NCI-H1694 treated with DMSO at 0.1 percent for 48 hours (cell line): ENCODE data around the gene KRTAP12-3.
"Not testable (repeated sequence)": the region's sequence is repeated elsewhere in the genome, so short reads cannot be mapped to it uniquely, and the experiment has no call there.

Experiments
- DNase-seq: peaks from one replicate; lab custom pipeline; 2025; lab: John Stamatoyannopoulos, UW

Gene KRTAP12-3

GRCh38 chr21:44627181-44627822 lies 30.4 kb upstream of the KRTAP12-3 start:
- DNase-seq = not testable (repeated sequence)

DNA sequence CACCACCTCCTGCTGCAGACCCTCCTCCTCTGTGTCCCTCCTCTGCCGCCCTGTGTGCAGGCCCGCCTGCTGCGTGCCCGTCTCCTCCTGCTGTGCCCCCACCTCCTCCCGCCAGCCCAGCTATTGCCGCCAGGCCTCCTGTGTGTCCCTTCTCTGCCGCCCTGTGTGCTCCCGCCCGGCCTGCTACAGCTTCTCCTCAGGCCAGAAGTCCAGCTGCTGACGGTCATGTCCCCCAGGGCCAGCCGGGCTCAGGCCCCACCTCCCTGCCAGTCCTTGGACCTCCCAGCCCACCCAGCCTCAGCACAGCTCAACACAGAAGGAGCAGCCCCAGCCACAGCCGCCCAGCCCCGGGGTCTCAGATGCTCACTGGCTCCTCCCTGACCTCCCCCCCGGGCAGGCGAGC lies 29.9 kb upstream of the KRTAP12-3 start:
- DNase-seq = not testable (repeated sequence)

- no peak for DNase-seq
These were observed 28.9 kb upstream of the KRTAP12-3 start for GRCh38 chr21:44628707-44629391.

GRCh38 chr21:44630440-44630839 lies 27.3 kb upstream of the KRTAP12-3 start:
- no peak for DNase-seq

DNA sequence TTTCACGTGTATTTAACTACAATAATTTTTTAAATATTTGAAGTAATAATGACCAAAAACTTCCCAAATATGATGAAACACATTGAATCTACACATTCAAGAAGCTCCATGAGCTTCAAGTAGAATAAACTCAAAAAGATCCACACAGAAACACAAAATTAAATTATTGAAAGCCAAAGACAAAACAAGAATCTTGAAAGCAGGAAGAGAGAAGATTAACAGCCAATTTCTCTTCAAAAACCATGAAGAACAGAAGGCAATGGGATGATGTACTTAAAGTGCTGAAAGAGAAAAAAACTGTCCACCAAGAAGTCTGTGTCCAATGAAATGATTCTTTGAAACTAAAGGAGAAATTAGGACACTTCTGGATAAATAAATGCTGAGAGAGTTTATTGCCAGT lies 25.7 kb upstream of the KRTAP12-3 start:
- DNase-seq = no peak

DNA sequence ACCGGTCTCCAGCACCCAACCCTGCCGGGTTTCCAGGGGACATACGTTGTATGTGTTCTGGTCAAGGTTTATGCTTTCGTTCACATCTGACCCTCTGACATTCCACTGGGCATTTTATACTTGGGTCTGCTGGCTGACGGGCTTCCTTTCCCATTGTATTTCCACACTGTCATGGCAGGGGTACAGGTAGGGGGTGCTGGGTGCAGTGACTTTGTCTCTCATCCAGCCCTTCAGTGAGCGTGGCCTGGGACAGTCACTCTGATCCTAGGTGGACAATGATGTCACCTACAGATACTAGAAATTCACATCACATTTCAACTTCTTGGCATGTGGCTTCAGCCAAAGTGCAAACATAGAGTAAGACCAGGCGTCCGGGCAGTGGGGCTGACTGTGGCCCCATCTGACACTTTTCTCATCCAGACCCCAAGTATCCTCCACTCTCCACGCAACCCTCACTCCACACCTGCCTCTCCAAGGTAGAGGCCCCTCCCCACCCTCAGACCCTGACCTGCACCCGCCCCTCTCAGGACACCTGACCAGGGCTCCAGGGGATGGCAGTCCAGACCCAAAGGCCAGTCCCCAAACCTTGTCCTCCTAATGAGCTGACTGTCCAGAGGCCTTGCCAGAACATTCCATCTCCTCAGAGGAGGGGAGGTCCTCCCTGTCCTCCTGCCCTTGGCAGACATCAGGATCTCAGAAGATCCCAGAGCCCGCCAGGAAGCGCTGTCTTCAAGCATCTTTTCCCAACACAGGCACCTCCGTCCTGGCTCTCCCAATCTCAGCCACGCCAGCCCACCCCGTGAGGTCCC lies 21.3 kb upstream of the KRTAP12-3 start:
- DNase-seq = no peak

DNA sequence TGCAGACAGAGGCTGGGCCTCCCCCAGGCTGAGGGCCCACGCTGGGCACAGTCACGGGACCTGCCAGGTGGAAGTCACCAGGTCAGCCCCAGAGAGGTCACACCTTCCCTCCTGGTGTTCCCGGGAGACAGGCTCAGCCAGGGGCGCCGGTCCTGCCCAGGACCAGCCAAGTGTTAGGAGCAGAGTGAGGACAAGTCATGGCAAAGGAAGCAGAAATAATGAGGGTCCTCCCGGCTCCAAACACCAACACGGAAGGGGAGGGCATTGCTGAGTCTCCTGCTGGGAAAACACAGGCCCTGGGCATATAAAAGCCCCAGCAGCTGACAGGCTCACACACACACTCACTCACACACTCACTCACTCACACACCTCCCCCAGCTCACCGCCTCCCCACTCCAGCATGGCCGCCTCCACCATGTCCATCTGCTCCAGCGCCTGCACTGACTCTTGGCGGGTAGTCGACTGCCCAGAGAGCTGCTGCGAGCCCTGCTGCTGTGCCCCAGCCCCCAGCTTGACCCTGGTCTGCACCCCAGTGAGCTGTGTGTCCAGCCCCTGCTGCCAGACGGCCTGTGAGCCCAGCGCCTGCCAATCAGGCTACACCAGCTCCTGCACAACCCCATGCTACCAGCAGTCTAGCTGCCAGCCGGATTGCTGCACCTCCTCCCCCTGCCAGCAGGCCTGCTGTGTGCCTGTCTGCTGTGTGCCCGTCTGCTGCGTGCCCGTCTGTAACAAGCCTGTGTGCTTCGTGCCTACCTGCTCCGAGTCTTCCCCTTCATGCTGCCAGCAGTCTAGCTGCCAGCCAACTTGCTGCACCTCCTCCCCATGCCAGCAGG lies 20.5 kb upstream of the KRTAP12-3 start, which contains the start of gene KRTAP10-10:
Gene KRTAP10-10, plus strand, starts transcription at position 339 of the 833 bp plus-strand sequence. Its CDS starts 62 bp downstream, at position 401.
- no peak for DNase-seq

GRCh38 chr21:44637851-44638348 lies 19.8 kb upstream of the KRTAP12-3 start:
- not testable (repeated sequence) for DNase-seq

GRCh38 chr21:44638506-44639330 lies 19.0 kb upstream of the KRTAP12-3 start:
- not testable (repeated sequence) for DNase-seq

DNA sequence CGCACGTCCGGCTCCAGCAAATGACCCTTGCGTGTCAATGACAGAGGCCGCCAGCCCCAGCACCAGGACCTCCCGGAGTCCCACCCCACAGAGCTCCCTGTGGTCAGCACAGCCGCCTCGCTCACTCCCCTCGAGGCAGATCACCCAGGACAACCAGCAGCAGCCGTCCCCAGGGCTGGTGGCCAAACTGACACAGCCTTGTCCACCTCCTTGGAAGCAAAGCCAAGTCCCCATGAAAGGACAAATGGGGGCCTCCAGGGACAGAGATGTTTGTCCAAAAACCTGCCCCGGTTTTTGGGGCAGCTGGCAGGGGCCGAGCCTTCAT lies 18.4 kb upstream of the KRTAP12-3 start:
- DNase-seq = no peak

DNA sequence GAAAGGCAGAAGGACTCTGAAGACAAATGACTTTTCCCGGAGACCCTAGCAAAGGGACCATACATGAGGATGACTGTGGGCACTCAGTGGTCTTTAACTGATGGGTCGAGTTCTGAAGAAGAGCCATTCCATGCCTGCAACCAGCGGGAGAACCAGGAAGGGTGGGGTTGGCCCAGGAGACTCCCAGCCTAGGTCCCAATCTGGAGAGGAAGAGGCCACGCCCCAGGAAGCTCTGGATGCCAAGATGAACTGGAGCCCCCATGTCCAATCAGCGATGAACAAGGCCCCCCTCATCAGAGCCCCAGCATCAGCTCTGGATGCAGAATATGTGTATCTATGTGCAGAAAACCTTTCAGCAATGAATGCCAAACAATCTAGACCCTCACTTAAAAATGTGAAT lies 17.0 kb upstream of the KRTAP12-3 start:
- DNase-seq = no peak

- no peak for DNase-seq
These were observed 13.9 kb upstream of the KRTAP12-3 start for GRCh38 chr21:44643741-44644310.

- no peak for DNase-seq
These were observed 12.9 kb upstream of the KRTAP12-3 start for GRCh38 chr21:44644878-44645277.

DNA sequence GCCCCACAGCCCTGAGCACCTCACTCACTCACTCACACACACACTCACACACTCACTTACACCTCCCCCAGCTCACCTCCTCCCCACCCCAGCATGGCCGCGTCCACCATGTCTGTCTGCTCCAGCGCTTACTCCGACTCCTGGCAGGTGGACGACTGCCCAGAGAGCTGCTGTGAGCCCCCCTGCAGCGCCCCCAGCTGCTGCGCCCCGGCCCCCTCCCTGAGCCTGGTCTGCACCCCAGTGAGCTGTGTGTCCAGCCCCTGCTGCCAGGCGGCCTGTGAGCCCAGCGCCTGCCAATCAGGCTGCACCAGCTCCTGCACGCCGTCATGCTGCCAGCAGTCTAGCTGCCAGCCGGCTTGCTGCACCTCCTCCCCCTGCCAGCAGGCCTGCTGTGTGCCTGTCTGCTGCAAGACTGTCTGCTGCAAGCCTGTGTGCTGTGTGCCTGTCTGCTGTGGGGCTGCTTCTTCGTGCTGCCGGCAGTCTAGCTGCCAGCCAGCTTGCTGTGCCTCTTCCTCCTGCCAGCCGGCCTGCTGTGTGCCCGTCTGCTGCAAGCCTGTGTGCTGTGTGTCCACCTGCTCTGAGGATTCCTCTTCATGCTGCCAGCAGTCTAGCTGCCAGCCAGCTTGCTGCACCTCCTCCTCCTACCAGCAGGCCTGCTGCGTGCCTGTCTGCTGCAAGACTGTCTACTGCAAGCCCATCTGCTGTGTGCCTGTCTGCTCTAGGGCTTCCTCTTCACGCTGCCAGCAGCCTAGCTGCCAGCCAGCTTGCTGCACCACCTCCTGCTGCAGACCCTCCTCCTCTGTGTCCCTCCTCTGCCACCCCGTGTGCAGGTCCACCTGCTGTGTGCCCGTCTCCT lies 11.1 kb upstream of the KRTAP12-3 start, which contains the start of gene KRTAP10-11:
Gene KRTAP10-11, plus strand, starts transcription at position 49 of the 856 bp plus-strand sequence. Its CDS starts 45 bp downstream, at position 94.
- peak; percentile 82 for DNase-seq

- no peak for DNase-seq
These were observed 10.5 kb upstream of the KRTAP12-3 start for GRCh38 chr21:44647222-44647552.

DNA sequence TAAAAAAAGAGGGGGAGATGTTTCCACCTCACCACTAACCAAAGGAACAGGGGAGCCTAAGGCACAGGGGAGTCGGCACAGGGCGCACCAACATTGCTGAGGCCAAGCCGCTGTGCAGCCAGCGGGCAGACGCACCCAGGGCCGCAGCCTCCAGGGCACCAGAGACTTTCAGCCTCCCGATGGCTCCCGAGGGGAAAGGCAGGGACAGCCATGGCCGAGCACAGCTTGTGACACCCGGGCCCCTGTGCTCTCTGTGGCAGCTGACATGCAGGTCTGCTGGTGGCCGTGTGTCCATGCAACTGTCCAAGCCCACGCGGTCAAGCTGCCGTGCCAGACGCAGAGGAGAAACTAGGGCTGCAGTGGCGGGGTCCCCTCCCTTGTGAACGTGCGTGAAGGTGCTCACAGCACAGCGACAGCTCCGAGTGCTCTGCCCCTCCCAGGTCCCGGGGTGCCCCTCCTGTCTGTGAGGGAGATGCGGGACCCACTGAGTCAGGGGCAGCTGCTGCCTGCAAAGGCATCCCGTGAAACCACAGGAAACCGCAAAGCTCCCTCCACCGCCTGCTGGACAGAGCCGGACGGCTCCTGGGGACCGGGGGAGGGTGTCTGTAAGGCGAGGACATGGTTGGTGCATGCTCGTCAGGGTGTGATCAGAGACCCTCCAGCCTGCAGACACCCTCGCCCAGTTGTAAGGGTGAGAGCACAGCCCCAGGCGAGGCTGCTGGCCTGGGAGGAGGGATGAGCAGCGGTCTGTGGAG lies 9.0 kb upstream of the KRTAP12-3 start:
- DNase-seq = no peak

DNA sequence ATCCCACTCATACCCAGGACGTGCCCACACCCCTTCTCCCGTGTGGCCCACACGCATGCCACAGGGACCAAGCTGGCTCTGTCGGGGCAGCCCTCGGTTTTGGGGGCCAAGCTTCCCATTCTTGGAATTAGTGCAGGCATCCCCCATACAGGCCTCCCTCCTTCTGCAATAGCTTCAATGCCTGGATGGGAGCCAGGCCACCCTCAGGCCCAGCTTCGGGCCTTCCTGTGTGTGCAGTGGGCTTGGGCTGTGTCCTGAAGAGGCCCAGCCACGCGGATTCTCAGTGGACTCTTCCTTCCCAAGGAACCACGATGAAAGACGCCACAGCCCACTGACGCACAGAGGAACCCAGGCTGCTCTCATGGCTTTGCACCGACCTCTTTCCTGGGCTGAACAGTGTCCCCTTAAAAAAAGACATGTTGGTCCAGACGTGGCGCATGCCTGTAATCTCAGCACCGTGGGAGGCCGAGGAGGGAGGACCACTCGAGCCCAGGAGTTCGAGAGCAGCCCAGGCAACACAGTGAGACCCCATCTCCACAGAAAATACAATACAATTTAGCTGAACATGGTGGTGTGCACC lies 8.1 kb upstream of the KRTAP12-3 start:
- no peak for DNase-seq

- no peak for DNase-seq
These were observed 7.3 kb upstream of the KRTAP12-3 start for GRCh38 chr21:44650265-44650972.
